ENCODE data around the gene CYB5A.

CYB5A gene

GRCh38 chr18:74277296-74277695 lies 14.5 kb downstream of the CYB5A start:
- TF ChIP-seq CTCF (IDR thresholded peaks at IDR 0.05; ENCODE audit: unreplicated experiment in 3 of 3): no peak
- Mint-ChIP-seq H3K4me1 (peaks cover 65% of the 10 kb centered on the region), H3K27ac (peak overlapping the region in 2 of 3 experiments; percentile 54 to 58), H3K36me3 (ENCODE audit: low read depth) (peaks cover 8% of the 10 kb centered on the region), H3K4me3 (no peak overlapping the region), H3K9me3 (no peaks in the 10 kb centered on the region), H3K27me3 (ENCODE audit: low read depth) (no peaks in the 10 kb centered on the region)

GRCh38 chr18:74276609-74277008 lies 15.2 kb downstream of the CYB5A start:
- no peak overlapping the region for H3K4me3 Mint-ChIP-seq
- H3K36me3 Mint-ChIP-seq (ENCODE audit: low read depth): peaks cover 8% of the 10 kb centered on the region
- peak overlapping the region; percentile 54 to 70 (median 56) for H3K27ac Mint-ChIP-seq
- H3K9me3 Mint-ChIP-seq: no peaks in the 10 kb centered on the region
- peaks cover 58% of the 10 kb centered on the region for H3K4me1 Mint-ChIP-seq
- no peak for TF ChIP-seq CTCF (IDR thresholded peaks at IDR 0.05; ENCODE audit: unreplicated experiment in 3 of 3)
- no peaks in the 10 kb centered on the region for H3K27me3 Mint-ChIP-seq (ENCODE audit: low read depth)

- Mint-ChIP-seq H3K9me3 (no peaks in the 10 kb centered on the region), H3K27ac (peak overlapping the region in 1 of 3 experiments; percentile 67), H3K4me3 (no peak overlapping the region), H3K36me3 (ENCODE audit: low read depth) (peaks cover 8% of the 10 kb centered on the region), H3K4me1 (peaks cover 51% of the 10 kb centered on the region), H3K27me3 (ENCODE audit: low read depth) (no peaks in the 10 kb centered on the region)
- TF ChIP-seq CTCF (IDR thresholded peaks at IDR 0.05; ENCODE audit: unreplicated experiment in 3 of 3): no peak
Observed at GRCh38 chr18:74275736-74276135, 16.0 kb downstream of the CYB5A start.

GRCh38 chr18:74274700-74275099 lies 17.1 kb downstream of the CYB5A start:
- no peaks in the 10 kb centered on the region for H3K27me3 Mint-ChIP-seq (ENCODE audit: low read depth)
- H3K4me1 Mint-ChIP-seq: peaks cover 57% of the 10 kb centered on the region
- no peaks in the 10 kb centered on the region for H3K9me3 Mint-ChIP-seq
- peak overlapping the region in 2 of 3 experiments; percentile 67 to 79 for H3K27ac Mint-ChIP-seq
- H3K4me3 Mint-ChIP-seq: no peak overlapping the region
- H3K36me3 Mint-ChIP-seq (ENCODE audit: low read depth): peaks cover 8% of the 10 kb centered on the region
- TF ChIP-seq CTCF (IDR thresholded peaks at IDR 0.05; ENCODE audit: unreplicated experiment in 3 of 3): no peak

- no peak overlapping the region for H3K4me3 Mint-ChIP-seq
- H3K27ac Mint-ChIP-seq: peak overlapping the region in 2 of 3 experiments; percentile 3 to 17
- TF ChIP-seq CTCF (IDR thresholded peaks at IDR 0.05; ENCODE audit: unreplicated experiment in 3 of 3): no peak
- peaks cover 63% of the 10 kb centered on the region for H3K4me1 Mint-ChIP-seq
- H3K36me3 Mint-ChIP-seq (ENCODE audit: low read depth): peaks cover 8% of the 10 kb centered on the region
- H3K9me3 Mint-ChIP-seq: no peaks in the 10 kb centered on the region
- H3K27me3 Mint-ChIP-seq (ENCODE audit: low read depth): no peaks in the 10 kb centered on the region
Observed at GRCh38 chr18:74273394-74273793, 18.4 kb downstream of the CYB5A start.

- no peak for TF ChIP-seq CTCF (IDR thresholded peaks at IDR 0.05; ENCODE audit: unreplicated experiment in 3 of 3)
- H3K36me3 Mint-ChIP-seq (ENCODE audit: low read depth): peaks cover 8% of the 10 kb centered on the region
- no peaks in the 10 kb centered on the region for H3K27me3 Mint-ChIP-seq (ENCODE audit: low read depth)
- no peak overlapping the region for H3K4me3 Mint-ChIP-seq
- no peaks in the 10 kb centered on the region for H3K9me3 Mint-ChIP-seq
- peaks cover 47% of the 10 kb centered on the region for H3K4me1 Mint-ChIP-seq
- no peak overlapping the region for H3K27ac Mint-ChIP-seq
Observed at GRCh38 chr18:74271635-74272034, 20.1 kb downstream of the CYB5A start.
